ENCODE data around the gene OR2K2.
"Not testable (repeated sequence)": the region's sequence is repeated elsewhere in the genome, so short reads cannot be mapped to it uniquely, and the experiment has no call there.

OR2K2 gene

GRCh38 chr9:111298111-111298510 lies 31.9 kb downstream of the OR2K2 start:
- DNase-seq (ENCODE audit: low spot score) = no peak

- DNase-seq (ENCODE audit: low spot score) = no peak
Measured at GRCh38 chr9:111297066-111297824, 32.8 kb downstream of the OR2K2 start.

- DNase-seq (ENCODE audit: low spot score) = no peak
Measured at GRCh38 chr9:111294691-111295451, 35.2 kb downstream of the OR2K2 start.

- no peak for DNase-seq (ENCODE audit: low spot score)
Measured at GRCh38 chr9:111287127-111287526, 42.9 kb downstream of the OR2K2 start.

- no peak for DNase-seq (ENCODE audit: low spot score)
Measured at GRCh38 chr9:111284703-111285102, 45.3 kb downstream of the OR2K2 start.

GRCh38 chr9:111282845-111283244 lies 47.2 kb downstream of the OR2K2 start:
- no peak for DNase-seq (ENCODE audit: low spot score)

GRCh38 chr9:111280795-111281194 lies 49.2 kb downstream of the OR2K2 start:
- DNase-seq (ENCODE audit: low spot score) = not testable (repeated sequence)

All from left forelimb (tissue), 1 donor.